Osteoblast (primary cell): ENCODE results near the gene PRDX3. TPM values are rescaled to one million over a fixed set of nuclear protein-coding genes. Genes with fewer than 3 reads are reported as not detected.

Experiments
- DNase-seq: peaks from one replicate; pipeline ENCODE4 v3.0.0; 2011; ENCODE audit warnings: low spot score, mixed read lengths; ENCODE audit not compliant: insufficient read length; ENCODE audit errors: missing footprints
- H2AFZ ChIP-seq: 2 replicates; pipeline ENCODE4 v1.6.0; 2011; ENCODE audit warnings: mild to moderate bottlenecking, low read length
- H3K27ac ChIP-seq: 2 replicates; pipeline ENCODE4 v1.5.1; 2011; ENCODE audit warnings: mild to moderate bottlenecking, low read depth, low read length, moderate library complexity
- H3K27me3 ChIP-seq: 2 replicates; pipeline ENCODE4 v1.6.0; 2012; ENCODE audit warnings: mild to moderate bottlenecking, control low read depth, inconsistent platforms, low read length, moderate library complexity; ENCODE audit not compliant: insufficient read depth
- H3K36me3 ChIP-seq: 2 replicates; pipeline ENCODE4 v1.5.1; 2011; ENCODE audit warnings: mild to moderate bottlenecking, low read length, control low read depth, moderate library complexity; ENCODE audit not compliant: insufficient read depth
- H3K4me1 ChIP-seq: 2 replicates; pipeline ENCODE4 v1.5.1; 2011; ENCODE audit warnings: mild to moderate bottlenecking, low read length, control low read depth, moderate library complexity; ENCODE audit not compliant: insufficient read depth
- H3K4me2 ChIP-seq: 2 replicates; pipeline ENCODE4 v1.6.0; 2011; ENCODE audit warnings: mild to moderate bottlenecking, low read length; ENCODE audit not compliant: insufficient read depth
- H3K4me3 ChIP-seq: fragments of 200-600 bp; sonication (generic); 3 replicates; pipeline ENCODE4 v1.5.1; 2012; ENCODE audit warnings: mild to moderate bottlenecking, low read length, inconsistent platforms; ENCODE audit not compliant: insufficient read depth
- H3K79me2 ChIP-seq: 2 replicates; pipeline ENCODE4 v1.6.0; 2012; ENCODE audit warnings: mild to moderate bottlenecking, low read length, control low read depth, inconsistent platforms; ENCODE audit not compliant: insufficient read depth
- H3K9me3 ChIP-seq: 2 replicates; pipeline ENCODE4 v1.5.1; 2011; ENCODE audit warnings: low read depth, low read length, control low read depth
- H4K20me1 ChIP-seq: 2 replicates; pipeline ENCODE4 v1.6.0; 2012; ENCODE audit warnings: mild to moderate bottlenecking, low read length, control low read depth; ENCODE audit not compliant: insufficient read depth
- total RNA-seq: library from RNA; depleted of rRNA; stranded (reverse); fragments of >200 nt; gene quantifications from 2 replicates; pipeline ENCODE4 v1.2.3, GENCODE V29; 2012
- TF ChIP-seq, protein P1 (sequence below): IDR thresholded peaks from 2 replicates; pipeline ENCODE4 v1.5.1; 2011; ENCODE audit warnings: mild to moderate bottlenecking, low read depth, low read length, moderate library complexity; ENCODE audit errors: extremely low read depth

The PRDX3 gene
- total RNA-seq, 1 donor = 119 TPM

DNA sequence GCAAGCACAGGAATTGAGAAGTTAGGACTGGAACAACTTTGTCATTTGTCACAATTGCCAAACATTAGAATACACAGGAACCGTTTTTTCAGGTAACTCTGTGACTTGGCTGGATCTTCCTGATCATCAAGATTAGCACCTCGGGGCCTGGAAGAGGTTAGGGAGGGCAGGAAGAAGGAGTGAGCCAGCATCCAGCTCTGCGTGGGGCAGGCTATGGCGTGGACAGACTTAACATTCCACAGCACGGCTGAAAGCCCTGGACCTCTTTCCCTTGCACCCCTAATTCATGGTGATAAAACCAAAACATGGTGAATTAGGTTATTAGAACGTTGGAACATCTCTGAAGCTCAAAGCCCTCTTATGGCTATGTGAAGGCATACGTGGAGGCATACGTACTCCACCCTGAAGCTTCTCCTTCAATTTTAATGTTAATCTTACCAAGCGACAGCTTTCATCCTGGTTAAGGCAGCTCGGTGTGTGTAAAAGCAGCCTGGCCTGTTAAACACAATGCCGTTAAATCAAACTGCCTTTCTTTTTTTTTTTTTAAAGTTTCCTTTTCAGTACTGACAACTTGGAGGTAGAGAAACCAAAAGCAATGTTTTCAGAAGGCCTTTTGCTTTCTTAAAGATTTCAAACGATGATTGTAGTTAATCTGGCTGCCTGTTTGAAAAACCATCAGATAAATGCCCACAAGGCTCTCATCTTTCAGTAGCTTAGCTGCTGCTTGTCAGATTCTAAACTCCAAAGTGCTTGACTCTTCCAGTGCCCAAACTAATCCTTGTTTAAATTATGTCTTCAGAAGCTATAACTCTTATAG lies 33.2 kb upstream of the PRDX3 start:
- Histone ChIP-seq H3K27me3 (no peaks in the 10 kb centered on the region), H3K27ac (peak overlapping the region; percentile 43), H2AFZ (peak overlapping the region; percentile 18), H3K4me3 (no peak overlapping the region), H3K4me2 (peak overlapping the region; percentile 12), H3K79me2 (peaks cover 4% of the 10 kb centered on the region), H3K9me3 (no peaks in the 10 kb centered on the region), H4K20me1 (no peaks in the 10 kb centered on the region), H3K36me3 (no peaks in the 10 kb centered on the region), H3K4me1 (peaks cover 33% of the 10 kb centered on the region)
- TF ChIP-seq, protein P1, sequence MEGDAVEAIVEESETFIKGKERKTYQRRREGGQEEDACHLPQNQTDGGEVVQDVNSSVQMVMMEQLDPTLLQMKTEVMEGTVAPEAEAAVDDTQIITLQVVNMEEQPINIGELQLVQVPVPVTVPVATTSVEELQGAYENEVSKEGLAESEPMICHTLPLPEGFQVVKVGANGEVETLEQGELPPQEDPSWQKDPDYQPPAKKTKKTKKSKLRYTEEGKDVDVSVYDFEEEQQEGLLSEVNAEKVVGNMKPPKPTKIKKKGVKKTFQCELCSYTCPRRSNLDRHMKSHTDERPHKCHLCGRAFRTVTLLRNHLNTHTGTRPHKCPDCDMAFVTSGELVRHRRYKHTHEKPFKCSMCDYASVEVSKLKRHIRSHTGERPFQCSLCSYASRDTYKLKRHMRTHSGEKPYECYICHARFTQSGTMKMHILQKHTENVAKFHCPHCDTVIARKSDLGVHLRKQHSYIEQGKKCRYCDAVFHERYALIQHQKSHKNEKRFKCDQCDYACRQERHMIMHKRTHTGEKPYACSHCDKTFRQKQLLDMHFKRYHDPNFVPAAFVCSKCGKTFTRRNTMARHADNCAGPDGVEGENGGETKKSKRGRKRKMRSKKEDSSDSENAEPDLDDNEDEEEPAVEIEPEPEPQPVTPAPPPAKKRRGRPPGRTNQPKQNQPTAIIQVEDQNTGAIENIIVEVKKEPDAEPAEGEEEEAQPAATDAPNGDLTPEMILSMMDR = no peak
- peak; percentile 58 for DNase-seq

DNA sequence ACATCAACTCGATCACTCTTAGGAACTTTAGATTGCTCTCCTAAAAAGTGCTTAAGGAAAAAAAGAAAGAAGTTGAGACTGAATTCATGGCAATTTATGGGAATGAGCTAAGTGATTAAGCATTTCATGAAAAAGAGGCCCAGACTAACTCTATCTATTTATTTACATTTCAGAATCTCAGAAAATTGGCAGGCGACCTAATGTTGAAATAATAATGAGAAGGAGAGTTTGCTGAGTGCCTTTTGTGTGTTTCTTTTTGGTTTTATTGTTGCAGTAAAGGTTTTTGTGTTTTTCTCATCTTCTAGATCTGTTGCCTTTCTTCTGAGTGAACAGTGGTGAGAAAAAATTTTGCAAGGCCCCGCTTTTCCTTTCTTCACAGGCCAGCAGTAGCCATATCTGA lies 32.6 kb upstream of the PRDX3 start:
- H3K79me2 ChIP-seq = peaks cover 4% of the 10 kb centered on the region
- peak overlapping the region; percentile 43 for H3K27ac ChIP-seq
- H3K36me3 ChIP-seq = no peaks in the 10 kb centered on the region
- peak; percentile 55 for DNase-seq
- no peaks in the 10 kb centered on the region for H3K27me3 ChIP-seq
- H3K4me3 ChIP-seq = no peak overlapping the region
- H3K4me1 ChIP-seq = peaks cover 37% of the 10 kb centered on the region
- H4K20me1 ChIP-seq = no peaks in the 10 kb centered on the region
- H3K4me2 ChIP-seq = peak overlapping the region; percentile 17
- TF ChIP-seq, protein P1 = no peak
- H3K9me3 ChIP-seq = no peaks in the 10 kb centered on the region
- no peak overlapping the region for H2AFZ ChIP-seq

DNA sequence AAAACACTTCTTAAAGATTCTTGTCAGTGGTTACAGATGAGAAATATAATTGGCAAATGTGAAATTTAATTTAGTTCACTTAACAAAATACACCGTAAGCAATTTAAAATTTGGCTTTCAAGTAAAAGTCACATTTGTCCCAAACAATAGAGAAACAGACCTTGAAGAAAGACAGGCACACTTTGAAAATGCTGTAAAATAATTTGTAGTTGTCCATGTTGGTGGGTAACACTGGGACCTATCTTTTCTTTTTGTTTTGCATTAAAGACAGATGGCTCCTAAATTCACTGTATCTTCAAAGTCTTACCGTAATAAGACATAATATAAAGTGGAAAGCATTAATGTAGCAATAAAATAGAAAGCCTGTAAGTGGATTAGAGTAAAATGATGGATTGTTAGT lies 32.0 kb upstream of the PRDX3 start:
- Histone ChIP-seq H3K27me3 (no peaks in the 10 kb centered on the region), H2AFZ (no peak overlapping the region), H3K4me3 (no peak overlapping the region), H3K4me1 (peaks cover 40% of the 10 kb centered on the region), H3K9me3 (no peaks in the 10 kb centered on the region), H3K36me3 (no peaks in the 10 kb centered on the region), H3K4me2 (peak overlapping the region; percentile 17), H3K79me2 (peaks cover 4% of the 10 kb centered on the region), H3K27ac (peak overlapping the region; percentile 43), H4K20me1 (no peaks in the 10 kb centered on the region)
- DNase-seq = no peak
- TF ChIP-seq, protein P1 = no peak

DNA sequence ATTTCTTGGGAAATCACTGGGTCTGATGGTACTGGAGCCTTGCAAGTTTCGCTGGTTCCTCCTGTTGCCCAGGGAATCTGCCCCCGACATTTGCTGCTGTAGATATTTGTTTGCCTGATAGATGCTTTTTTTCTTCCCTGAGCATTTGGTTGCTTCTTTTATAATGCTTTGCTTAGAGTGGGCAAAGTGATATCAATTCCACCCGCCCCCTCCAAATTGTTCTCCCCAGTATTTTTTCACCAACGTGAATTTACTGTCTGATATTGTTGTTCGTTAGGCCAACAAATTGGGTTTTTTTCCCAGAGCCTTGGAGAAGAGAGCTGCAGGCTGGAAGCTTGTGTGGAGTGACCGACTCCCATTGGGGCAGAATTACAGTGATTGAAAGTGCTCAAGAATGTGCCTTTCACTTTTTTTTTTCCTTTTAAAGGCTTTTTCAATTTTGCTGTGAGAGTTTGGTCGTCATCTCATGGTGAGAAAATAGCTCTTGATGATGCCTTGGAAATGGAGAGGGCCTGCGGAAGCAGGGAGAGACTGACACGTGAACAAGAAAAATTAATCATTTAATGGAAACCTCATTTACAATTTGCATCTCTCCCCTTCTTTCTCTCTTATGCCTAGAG lies 31.2 kb upstream of the PRDX3 start:
- H3K27me3 ChIP-seq = no peaks in the 10 kb centered on the region
- peak overlapping the region; percentile 84 for H3K4me3 ChIP-seq
- no peak for DNase-seq

More for the DNA sequence above, 31.2 kb upstream of the PRDX3 start:
- H2AFZ ChIP-seq = peak overlapping the region; percentile 31
- H3K36me3 ChIP-seq = no peaks in the 10 kb centered on the region
- TF ChIP-seq, protein P1 = peak; percentile 3
- peak overlapping the region; percentile 91 for H3K4me2 ChIP-seq
- H4K20me1 ChIP-seq = no peaks in the 10 kb centered on the region
- peak overlapping the region; percentile 52 for H3K27ac ChIP-seq
- H3K79me2 ChIP-seq = peaks cover 4% of the 10 kb centered on the region
- peaks cover 40% of the 10 kb centered on the region for H3K4me1 ChIP-seq
- H3K9me3 ChIP-seq = no peaks in the 10 kb centered on the region
